HUDEP-2 (cell line): ENCODE data around the gene RANBP1.

Experiments used
- DNase-seq, 76 experiments: peaks; one replicate each; lab custom pipeline; 2025; ENCODE audit not compliant: unreplicated experiment in 76 of 76; lab: John Stamatoyannopoulos, UW

RANBP1 gene

DNA sequence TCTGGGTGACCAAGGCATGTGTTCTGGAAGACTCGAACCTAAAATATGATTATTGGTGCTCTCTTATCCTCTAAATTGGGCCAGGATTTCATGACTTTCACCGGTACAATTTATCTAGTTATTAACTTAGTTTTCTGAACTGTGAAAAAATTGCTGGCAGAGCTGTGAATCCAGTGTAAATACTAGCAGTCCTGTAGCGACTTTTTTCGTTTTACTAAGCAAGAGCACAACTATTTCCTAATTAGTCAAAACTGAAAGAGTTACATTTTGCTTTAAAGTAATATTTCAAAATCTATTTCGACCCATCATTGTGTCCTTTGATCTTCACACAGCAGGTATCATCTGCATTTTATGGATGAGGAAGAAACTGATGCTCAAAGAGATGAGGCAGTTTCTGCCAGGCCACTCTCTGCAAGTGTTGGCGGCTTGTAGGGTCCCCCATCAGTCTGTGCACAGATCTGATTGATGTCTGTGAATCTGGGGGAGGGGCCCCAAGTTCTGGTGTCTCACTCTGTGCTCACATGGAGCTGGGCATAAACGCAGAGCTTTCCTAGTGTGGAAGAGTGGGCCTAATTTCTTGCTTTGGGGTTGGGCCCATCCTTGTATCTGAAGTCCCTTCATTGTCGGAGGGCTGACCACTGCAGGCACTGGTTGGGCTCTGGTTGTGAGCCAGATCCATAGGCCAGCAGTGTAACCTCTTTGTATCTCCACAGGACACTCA is 2.6 kb downstream of the RANBP1 start:
- peak in 2 of 76 experiments; percentile 5 to 19 for DNase-seq

DNA sequence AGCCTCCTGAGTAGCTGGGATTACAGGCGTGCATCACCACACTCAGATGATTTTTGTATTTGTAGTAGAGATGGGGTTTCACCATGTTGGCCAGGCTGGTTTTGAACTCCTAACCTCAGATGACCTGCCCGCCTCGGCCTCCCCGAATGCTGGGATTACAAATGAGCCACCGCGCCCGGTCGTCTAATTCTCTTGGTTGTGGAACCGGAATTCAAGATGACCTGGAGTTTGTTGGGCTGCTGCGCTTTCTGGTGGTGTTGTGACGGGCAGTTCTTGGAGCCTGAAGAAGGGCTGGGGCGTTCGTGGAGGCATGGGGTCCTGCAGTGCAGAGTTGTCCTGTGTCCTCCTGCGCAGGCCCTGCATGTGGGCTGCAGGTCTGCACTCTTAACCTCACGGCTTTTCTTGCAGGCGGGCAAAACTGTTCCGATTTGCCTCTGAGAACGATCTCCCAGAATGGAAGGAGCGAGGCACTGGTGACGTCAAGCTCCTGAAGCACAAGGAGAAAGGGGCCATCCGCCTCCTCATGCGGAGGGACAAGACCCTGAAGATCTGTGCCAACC is 6.0 kb downstream of the RANBP1 start:
- DNase-seq: no peak

DNA sequence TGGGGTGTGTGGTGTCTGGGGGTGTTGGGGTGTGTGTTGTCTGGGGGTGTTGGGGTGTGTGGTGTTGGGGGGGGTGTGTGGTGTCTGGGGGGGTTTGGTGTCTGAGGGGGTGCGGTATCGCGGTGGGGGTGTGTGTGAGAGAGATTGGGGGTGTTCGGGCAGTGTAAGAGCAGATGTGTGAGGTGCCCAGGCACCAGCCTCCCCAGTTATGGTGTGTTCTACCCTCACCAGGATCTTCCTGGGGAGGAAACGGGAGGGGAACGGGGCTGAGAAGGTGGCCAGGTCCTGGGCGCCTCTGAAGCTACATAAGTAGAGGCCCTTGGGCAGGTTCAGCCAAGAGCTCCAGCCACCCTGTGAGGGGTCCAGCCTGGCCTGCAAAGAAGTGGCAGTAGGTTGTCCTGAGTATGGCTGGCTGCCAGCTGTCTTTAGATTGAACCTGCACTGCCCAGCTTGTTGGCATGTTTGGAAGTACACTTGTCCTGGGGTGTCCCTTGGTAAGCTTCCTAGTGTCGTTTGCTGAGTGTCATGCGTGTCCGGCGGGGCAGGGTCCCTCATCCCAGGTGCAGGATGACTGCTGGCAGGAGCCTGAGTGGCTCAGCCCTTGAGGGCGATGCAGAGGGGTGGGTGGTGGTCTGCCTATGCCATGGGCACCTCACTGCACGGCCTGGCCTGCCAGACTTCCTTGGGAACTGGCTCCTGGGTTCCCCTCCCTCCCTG is 7.6 kb downstream of the RANBP1 start:
- DNase-seq: no peak

DNA sequence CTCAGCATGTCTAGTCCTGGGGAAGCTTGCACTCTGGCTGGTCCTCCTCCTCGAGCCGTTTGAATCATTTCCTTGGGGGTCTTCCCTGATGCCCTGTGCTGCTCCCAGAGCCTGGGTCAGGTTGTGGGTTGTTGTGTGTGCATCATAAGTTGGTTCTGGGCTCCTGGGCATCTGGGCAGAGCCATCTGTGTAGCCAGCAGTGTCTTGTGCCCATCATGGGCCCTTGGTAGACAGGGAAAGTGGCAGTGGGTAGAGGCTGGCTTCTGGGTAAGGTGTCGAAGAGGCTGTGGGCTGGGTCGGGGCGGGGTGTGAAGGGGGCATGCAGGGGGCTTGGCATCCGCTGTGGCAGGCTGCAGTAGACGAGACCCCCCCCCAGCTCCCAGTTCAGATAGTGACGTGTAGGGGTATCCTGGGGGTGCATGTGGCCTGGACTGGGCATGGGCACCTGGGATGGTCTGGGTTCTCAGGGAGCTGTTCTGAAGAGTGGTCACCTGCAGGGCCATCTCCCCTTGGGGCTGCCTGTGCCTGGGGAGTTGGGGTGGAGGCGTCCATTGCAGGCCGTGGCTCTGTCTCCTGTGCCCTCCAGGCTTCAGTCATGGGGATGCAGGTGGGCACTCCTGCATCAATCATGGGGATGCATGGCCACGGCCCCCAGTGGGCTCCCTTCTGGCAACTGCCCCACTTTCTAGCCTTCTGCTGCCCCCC is 8.3 kb downstream of the RANBP1 start:
- DNase-seq: no peak

DNA sequence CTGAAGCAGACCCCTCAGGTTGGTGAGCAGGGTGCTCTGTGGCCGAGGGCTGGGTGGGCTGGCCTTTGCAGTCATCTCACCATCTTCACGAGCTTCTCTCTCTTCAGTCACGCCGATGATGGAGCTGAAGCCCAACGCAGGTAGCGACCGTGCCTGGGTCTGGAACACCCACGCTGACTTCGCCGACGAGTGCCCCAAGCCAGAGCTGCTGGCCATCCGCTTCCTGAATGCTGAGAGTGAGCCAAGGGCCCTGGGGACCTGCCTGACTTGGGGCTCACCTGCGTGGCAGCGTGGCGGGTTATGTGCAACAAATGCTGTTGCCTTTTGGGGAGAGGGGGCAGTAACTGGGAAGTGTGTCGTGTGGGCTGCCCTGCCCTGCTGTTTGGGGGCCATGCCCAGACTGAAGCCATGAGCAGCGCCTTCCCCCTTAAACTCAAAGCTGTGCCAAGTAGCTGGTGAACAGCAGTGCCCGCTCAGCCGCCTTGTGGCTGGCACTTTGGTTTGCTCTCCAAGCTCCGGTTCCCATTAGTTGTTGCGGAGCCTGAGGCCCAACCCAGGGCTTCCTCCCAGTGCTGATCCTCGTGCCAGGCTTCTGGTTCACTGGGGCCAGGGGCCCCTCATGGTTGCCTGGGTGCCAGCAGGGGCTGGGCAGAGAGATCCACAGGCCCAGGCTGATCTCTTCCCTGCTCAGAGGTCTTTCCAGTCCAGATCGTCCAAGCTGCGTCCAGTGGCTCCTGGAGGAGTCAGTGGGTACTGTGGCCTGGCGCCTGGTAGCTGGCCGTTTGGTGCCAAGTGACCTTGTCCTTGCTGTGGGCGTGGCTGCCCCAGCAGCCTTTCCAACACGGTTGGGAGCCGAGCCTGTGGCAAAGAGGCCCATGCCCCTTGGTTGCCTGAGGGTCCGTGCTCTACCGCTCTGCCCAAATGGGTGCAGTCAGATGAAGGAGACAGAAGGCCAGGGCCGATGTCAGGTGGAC is 9.6 kb downstream of the RANBP1 start:
- DNase-seq: no peak

DNA sequence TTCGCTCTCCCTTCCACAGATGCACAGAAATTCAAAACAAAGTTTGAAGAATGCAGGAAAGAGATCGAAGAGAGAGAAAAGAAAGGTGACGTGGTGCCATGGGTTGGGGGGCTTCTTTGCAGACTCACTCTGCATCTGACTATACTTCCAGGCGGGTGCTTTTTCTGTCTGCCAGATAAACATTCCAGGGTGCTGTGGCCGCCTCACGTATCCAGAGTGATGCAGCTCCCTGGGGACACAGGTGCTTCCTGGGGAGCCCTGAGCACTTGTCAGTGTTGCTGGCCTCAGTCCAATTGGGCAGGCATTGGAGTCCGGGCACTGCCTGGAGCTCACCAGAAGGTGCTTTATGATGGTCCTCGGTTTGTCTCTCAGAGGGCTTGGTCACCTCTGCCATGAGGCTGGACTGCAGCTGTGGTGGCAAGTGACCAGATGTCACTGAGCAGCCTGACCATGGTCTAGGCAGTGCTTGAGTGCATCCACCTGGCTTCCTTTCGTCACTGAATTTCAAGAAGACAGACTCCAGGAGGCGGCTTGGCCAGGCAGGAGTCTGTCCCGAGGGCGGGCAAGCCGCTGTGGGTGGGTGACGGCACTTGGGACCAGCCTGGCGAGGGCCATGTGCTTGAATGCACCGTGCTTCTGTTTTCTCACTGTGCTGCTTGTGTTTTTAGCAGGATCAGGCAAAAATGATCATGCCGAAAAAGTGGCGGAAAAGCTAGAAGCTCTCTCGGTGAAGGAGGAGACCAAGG is 10.6 kb downstream of the RANBP1 start:
- DNase-seq: no peak

DNA sequence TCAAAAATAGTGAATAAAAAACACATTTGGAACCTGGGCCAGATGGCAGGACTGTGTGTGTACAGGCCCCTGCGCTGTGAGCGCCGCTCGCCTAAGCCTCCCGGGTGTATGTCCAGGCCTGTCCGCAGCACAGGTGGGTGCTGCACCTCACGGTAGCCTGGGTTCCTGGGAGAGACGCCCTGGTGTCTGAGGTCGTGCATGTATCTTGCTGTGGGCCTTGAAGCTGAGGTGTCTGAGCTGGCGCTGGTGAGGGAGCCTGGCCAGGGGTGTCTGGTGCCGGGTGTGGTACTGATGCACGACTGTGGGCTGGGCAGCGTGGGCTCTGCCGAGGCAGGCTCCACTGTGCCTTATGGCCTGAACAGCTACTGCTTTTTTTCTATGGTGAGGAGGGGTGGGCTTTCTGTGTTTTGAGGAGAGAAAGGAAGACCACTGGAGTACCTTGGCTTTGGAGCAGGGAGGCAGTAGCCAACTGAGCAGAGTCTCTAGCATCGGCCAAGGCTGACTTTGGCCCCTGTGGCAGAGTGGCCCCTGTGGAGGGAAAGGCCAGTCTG is 11.5 kb downstream of the RANBP1 start:
- no peak for DNase-seq

DNA sequence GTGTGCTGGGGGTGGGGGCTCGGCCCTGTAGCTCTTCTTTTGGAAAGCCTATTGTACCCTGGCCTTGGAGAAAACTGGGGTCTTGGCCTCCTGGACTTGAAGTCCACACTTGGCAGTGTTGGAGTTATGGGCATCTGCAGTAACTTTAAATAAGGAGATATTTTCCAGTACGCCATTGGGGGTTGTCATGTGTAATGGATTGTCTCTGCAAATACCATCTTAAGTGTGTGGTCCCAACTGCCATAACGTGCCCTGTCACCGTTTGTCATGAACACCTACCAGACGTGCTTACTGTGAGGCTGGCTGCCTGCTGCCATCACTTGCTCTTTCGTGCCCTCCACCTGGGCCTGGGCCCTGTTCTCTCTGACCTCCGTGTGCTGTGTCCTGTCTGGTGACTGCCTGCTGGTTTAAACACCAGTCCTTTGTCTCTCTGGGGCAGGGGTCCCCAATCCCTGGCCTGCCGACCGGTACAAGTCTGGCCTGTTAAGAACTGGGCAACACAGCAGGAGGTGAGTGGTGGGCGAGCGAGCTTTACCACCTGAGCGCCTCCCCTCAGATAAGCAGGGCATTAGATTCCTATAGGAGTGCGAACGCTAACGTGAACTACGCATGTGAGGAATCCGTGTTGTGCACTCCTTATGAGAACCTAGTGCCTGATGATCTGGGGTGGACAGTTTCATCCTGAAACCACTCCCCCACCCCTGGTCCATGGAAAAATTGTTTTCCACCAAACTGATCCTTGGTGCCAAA is 12.1 kb downstream of the RANBP1 start:
- no peak for DNase-seq

DNA sequence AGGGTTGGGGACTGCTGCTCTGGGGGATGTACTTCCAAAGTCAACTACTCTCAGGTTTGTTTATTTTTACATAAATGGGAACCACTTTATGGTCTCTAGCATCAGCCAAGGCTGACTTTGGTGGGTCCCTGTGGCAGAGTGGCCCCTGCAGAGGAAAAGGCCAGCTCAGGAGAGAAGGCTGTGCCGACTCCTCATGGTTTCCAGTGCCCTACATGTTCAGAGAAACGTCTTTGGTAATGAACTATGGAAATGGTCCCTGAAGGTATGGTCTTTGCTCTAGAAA is 12.7 kb downstream of the RANBP1 start:
- no peak for DNase-seq

DNA sequence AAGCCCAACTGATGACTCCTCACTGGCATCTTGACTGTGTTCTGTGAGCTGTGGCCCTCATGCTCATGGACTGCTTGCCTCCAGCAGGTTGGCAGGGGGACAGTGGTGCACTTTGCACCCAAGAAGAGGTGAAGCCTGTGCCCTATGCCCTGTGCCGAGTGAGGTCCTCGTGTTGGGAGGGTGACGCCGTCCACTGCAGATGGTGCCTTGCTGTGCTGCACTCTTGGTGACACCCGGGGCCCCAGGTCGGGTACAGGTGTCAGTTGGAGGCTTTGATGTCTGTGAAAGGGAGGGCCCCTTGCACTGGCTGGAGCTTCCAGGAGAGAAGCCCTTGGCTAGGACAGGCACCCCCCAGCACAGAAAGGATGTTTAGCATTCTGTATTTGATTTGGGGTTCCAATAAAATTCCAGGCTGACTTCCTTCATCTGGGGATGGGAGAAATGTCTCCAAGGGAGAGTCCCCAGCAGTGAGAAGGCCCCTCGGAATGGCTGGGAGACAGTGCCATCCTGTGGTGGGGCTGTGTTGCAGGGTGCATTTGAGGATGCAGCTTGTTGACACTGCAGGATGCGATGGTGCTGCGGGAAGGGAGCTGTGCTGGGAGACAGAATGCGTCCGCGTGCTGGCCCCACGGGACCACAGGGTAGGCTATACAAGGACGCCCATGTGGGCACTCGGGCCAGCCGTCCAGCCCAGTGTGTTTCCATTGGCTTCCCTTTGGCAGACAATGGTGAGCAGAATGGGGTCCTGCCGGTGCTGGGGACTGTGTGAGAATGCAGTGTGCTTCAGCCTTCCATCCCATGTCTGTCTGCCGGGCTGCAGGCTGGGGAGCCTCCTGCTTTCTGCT is 13.2 kb downstream of the RANBP1 start:
- peak in 16 of 76 experiments; percentile 8 to 43 (median 17) for DNase-seq

DNA sequence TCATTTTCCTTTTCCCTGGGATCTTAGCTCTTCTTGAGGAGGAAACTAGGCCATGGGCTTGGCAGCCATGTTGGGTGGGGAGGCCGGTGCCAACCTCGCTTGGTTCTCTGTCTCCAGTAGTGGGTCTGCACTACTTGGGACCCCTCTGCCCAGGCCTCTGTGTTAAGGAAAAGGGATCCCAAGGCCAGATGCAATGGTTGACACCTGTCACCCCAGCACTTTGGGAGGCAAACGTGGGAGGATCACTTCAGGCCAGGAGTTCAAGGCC is 13.8 kb downstream of the RANBP1 start:
- DNase-seq: no peak

DNA sequence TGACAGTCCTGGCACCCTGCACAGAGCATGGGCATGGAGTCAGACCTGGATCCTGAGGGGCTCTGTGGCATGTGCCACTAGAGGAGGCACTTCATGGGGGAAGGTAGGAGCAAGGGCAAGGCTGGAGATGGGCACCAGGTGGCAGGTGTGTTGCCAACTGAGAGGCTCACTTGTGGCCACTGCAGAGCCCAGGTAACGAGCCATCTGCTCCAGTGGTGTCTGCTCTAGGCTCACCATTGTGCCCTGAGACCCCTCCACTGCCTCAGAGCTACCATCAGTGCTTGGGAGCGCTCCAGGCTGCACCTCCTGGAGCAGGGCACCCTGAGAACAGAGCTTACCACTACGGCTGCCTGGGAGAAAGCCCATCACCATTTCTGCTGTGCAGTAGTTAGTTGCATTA is 14.4 kb downstream of the RANBP1 start:
- DNase-seq: no peak

DNA sequence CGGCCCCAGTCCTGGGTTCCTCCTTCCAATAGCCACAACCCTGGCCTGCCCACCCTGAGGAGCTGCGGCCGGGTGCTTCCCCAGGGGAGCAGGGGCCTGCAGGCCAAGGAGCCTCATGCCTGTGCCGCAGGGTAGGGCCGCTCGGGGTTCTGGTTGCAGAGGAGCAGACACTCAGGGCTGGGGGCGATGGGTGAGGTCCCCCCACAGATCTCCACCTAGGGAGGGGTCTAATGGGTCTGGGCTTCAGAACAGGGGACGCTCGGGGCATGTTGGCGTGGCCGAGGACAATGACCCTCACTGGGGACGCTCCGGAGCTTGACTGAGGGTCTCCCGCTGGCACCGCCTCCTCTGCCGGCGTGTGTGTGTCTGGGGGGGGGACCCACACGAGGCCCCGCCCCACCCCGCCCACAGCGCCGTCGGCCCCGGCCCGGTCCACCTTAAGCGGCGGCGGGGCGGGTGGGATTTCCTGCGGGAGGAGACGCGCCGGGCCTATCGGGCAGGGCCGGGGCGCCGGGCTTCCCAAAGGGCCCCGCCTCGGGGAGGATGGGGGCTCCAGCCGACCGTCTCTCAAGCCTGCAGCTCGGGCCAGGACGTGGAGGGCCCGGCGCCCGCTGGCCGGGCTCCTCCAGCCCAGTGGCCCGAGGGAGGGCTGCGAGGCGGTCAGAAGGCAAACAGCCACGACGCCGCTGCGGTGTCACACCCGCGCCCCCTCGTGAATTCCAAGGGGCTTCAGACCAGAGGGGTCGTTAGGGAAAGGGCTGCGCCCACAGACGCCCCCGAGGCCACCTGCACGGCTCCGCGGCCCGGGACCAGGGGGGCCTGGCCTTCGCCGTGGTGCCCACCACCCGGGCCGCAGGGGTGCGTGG is 15.1 kb downstream of the RANBP1 start:
- peak in 43 of 76 experiments; percentile 9 to 63 (median 36) for DNase-seq

DNA sequence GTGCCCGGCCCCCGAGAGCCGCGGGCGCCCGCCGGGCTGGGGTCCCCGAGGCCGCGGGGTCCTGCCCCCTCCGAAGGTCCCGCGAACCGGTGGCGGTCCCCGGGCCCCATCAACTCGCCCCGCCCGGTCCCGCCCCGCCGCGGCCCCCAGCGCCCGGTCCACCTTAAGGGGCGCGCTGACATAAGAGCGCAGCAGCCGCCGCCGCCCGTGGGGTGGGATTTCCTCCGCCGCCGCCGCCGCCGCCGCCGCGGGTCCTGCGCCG is 15.6 kb downstream of the RANBP1 start, which contains the start of gene ZDHHC8:
ZDHHC8 (plus strand) TSS at position 208 of the 262 bp plus-strand sequence. CDS start 144 bp downstream, outside the sequence.
- DNase-seq: no peak

DNA sequence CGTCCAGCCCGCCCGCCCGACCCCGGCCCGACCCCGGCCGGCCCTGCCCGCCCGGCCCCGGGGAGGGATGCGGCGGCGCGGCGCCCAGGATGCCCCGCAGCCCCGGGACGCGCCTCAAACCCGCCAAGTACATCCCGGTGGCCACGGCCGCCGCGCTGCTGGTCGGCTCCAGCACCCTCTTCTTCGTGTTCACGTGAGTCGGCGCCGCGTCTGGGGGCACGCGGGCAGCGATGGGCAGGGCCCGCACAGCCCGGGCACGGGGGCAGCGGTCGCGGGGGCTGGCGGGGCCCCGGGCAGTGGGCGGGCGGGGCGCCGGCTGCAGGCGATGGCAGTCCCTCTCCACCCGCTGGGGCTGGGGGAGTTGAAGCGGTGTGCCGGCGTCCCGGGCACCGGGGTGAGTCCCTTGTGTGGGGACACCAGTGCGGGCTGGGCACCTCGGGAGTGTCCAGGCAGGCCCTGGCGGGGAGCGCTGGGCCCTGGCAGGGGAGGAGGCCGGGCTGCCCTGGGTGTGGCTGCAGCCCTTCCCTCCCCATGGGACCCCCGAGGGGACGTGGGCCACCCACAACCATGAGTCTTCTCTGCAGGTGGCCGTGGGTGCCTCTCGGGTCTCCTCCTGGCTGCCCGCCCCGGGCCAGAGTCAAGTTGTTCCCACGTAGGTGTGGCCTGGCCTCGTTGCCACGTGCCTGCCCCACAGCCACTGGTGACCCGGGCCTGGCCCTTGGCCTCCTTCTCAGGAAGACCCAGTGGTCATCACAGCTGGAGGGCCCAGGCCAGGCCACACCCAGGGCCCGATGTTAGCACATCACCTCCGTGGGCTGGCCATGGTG is 16.2 kb downstream of the RANBP1 start:
- DNase-seq: no peak

DNA sequence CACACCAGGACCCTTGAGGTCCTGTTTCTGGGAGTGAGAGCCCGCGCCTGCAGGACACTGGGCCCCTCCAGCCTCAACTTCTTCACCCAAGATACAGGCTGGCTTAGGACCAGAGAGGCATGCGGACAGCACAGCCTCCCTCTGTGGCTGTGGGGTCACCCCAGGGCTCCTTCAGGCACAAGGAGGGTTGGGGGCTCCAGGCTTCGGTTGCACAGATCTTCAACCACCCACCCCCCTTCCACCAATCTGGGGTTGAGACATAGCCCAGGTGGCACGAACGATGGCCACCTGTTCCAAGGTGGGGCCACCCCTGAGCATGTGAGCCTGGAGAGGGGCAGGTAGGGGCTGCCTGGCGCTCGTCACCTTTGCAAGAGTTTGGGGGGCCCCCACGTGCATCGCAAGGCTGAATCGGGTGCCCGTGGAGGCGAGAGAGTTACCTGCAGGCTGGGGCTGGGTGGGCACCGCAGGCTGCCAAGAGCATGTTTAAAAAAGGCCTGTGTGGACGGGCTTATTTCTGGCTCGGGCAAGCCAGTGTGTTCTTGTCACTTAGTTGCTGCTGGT is 16.9 kb downstream of the RANBP1 start:
- DNase-seq: no peak
